Upper lobe of left lung (tissue), 4 donors: ENCODE measurements around the gene PRR18.

Experiments
- POLR2A ChIP-seq, 4 donors: fragments of 450-650 bp; IDR thresholded peaks; one replicate each; pipeline ENCODE4 v1.5.1; 2016 to 2017; ENCODE audit warnings: antibody characterized with exemption in 4 of 4, mild to moderate bottlenecking in 2 of 4
- POLR2AphosphoS5 ChIP-seq, 2 donors: sonication (generic); formaldehyde crosslinking; IDR thresholded peaks; one replicate each; pipeline ENCODE4 v1.5.1; 2017; ENCODE audit warnings: antibody characterized with exemption in 2 of 2
- TF ChIP-seq, protein P1 (sequence below), 6 experiments: fragments of 450-650 bp in 4 of 6; fragments of 200-600 bp in 2 of 6; sonication (generic) in 2 of 6; IDR thresholded peaks; one replicate each; pipeline ENCODE4 v1.5.1; 2016 to 2019; ENCODE audit warnings: antibody characterized with exemption in 6 of 6

DNA sequence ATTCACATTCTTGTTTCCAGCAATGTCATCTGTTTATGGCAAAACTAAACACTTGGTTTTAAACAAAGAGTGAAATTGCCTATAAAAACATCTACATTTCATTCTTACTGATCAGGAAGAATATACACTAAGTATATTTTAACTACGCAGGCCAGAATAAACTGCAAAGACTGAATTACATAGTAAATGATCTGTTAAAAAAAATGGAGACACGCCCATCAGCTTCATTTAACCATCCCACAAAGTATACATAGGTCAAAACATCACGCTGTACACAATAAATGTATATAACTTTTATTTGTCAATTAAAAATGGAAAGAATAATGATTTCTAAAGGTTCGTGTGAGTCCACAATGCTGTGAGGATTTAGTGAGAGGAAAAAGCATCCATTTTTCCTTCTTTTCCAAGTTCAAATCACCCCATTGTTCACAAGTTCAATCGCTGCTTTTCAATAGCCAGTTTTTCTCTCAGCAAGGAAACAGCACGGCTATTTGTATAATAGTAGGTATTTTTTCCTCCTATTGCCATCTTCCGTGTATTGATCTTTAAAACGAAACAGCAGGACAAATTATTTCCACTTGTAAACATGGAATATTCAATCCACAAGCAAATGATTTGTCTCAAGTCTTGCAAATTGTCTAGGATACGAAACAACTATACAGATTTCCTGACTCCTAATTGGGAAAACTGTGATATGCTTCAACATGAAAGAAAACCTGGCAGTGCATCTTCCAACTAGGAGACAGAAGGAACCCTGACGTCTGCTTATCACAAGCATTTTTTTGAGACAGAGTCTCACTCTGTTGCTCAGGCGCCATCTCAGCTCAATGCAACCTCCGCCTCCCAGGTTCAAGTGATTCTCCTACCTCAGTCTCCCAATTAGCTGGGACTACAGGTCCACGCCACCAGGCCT, 23.6 kb upstream of the PRR18 start:
- TF ChIP-seq POLR2AphosphoS5 (IDR thresholded peaks at IDR 0.05) (no peak), POLR2A (IDR thresholded peaks at IDR 0.05) (no peak)
- TF ChIP-seq, protein P1, sequence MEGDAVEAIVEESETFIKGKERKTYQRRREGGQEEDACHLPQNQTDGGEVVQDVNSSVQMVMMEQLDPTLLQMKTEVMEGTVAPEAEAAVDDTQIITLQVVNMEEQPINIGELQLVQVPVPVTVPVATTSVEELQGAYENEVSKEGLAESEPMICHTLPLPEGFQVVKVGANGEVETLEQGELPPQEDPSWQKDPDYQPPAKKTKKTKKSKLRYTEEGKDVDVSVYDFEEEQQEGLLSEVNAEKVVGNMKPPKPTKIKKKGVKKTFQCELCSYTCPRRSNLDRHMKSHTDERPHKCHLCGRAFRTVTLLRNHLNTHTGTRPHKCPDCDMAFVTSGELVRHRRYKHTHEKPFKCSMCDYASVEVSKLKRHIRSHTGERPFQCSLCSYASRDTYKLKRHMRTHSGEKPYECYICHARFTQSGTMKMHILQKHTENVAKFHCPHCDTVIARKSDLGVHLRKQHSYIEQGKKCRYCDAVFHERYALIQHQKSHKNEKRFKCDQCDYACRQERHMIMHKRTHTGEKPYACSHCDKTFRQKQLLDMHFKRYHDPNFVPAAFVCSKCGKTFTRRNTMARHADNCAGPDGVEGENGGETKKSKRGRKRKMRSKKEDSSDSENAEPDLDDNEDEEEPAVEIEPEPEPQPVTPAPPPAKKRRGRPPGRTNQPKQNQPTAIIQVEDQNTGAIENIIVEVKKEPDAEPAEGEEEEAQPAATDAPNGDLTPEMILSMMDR (IDR thresholded peaks at IDR 0.05): no peak
